OCI-LY1 (cell line): ENCODE data around the gene KIRREL3.

Source experiments
- H2AFZ ChIP-seq: fragments of 200-600 bp; sonication (generic), shearing (Covaris generic); 2 replicates; pipeline ENCODE4 v1.6.0; 2014; ENCODE audit warnings: antibody characterized with exemption, mild to moderate bottlenecking, low read length
- H3F3A ChIP-seq: fragments of 200-600 bp; sonication (generic), shearing (Covaris generic); 2 replicates; pipeline ENCODE4 v1.6.0; 2014; ENCODE audit warnings: mild to moderate bottlenecking, antibody characterized with exemption, low read length, moderate library complexity; ENCODE audit not compliant: insufficient read depth
- H3K27ac ChIP-seq: fragments of 200-600 bp; sonication (generic); 2 replicates; pipeline ENCODE4 v1.5.1; 2014; ENCODE audit warnings: low read length, mixed run types, mild to moderate bottlenecking, low read depth; ENCODE audit not compliant: poor library complexity, severe bottlenecking
- H3K27me3 ChIP-seq: fragments of 200-600 bp; sonication (generic); 2 replicates; pipeline ENCODE4 v1.6.0; 2014; ENCODE audit warnings: antibody characterized with exemption, mild to moderate bottlenecking, low read length, moderate library complexity; ENCODE audit not compliant: insufficient read depth
- H3K36me3 ChIP-seq: fragments of 200-600 bp; sonication (generic); 2 replicates; pipeline ENCODE4 v1.6.1; 2014; ENCODE audit warnings: mild to moderate bottlenecking, antibody characterized with exemption, low read length, moderate library complexity, mixed read lengths; ENCODE audit not compliant: insufficient read depth
- H3K4me1 ChIP-seq: fragments of 200-600 bp; sonication (generic); 2 replicates; pipeline ENCODE4 v1.5.1; 2014; ENCODE audit warnings: mild to moderate bottlenecking, low read length, moderate library complexity; ENCODE audit not compliant: insufficient read depth, severe bottlenecking
- H3K4me2 ChIP-seq: fragments of 200-600 bp; sonication (generic), shearing (Covaris generic); 2 replicates; pipeline ENCODE4 v1.6.1; 2014; ENCODE audit warnings: low read length
- H3K4me3 ChIP-seq: fragments of 200-600 bp; sonication (generic); 2 replicates; pipeline ENCODE4 v1.5.1; 2014; ENCODE audit warnings: low read length, low read depth, mild to moderate bottlenecking, mixed read lengths; ENCODE audit not compliant: poor library complexity, severe bottlenecking
- H3K79me2 ChIP-seq: fragments of 200-600 bp; shearing (Covaris generic); 2 replicates; pipeline ENCODE4 v1.6.1; 2016; ENCODE audit warnings: mixed run types, low read length, mixed read lengths; ENCODE audit not compliant: insufficient read depth
- H3K9ac ChIP-seq: fragments of 200-600 bp; sonication (generic), shearing (Covaris generic); 2 replicates; pipeline ENCODE4 v1.6.1; 2014; ENCODE audit warnings: mild to moderate bottlenecking, low read length, mixed read lengths
- H3K9me2 ChIP-seq: fragments of 200-600 bp; sonication (generic), shearing (Covaris generic); 2 replicates; pipeline ENCODE4 v1.6.1; 2014; ENCODE audit warnings: low read depth, mild to moderate bottlenecking, low read length, mixed read lengths
- H3K9me3 ChIP-seq: fragments of 200-600 bp; shearing (Covaris generic); 2 replicates; pipeline ENCODE4 v1.6.1; 2014; ENCODE audit warnings: low read length, mixed read lengths
- H4K20me1 ChIP-seq: fragments of 200-600 bp; sonication (generic), shearing (Covaris generic); 2 replicates; pipeline ENCODE4 v1.6.0; 2016; ENCODE audit warnings: mild to moderate bottlenecking, low read length; ENCODE audit not compliant: insufficient read depth
- EZH2 ChIP-seq: fragments of 200-600 bp; sonication (generic), shearing (Covaris generic); IDR thresholded peaks from 2 replicates; pipeline ENCODE4 v1.8.0; 2017; ENCODE audit warnings: borderline replicate concordance, mixed run types, mild to moderate bottlenecking, antibody characterized with exemption, low read length, moderate library complexity, mixed read lengths
- TF ChIP-seq, protein P1 (sequence below): fragments of 200-600 bp; sonication (generic), shearing (Covaris generic); IDR thresholded peaks from 2 replicates; pipeline ENCODE4 v1.5.1; 2017; ENCODE audit warnings: mild to moderate bottlenecking, antibody characterized with exemption, low read length, moderate library complexity, mixed read lengths

The KIRREL3 gene

DNA sequence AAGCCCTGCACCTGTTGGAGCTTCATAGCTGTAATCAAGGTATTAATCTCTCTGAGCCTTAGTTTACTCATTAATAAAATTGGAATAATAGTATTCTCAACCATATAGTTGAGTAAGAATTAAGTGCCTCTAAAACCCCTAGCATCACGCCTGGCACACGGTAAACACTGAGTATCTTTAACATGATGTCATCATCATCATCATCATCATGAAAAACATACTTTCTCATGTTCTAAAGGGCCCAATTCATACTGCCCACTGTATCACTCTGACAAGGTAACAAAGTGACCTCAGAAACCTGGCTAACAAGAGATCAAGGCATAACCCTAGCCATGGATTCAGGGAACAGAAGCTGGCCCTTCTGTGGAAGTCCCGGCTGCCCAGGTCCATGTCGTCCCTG, 58.4 kb downstream of the KIRREL3 start:
- Histone ChIP-seq H3K9me3 (no peaks in the 10 kb centered on the region), H2AFZ (no peak overlapping the region), H3K27ac (no peak overlapping the region), H3K36me3 (no peaks in the 10 kb centered on the region), H4K20me1 (no peaks in the 10 kb centered on the region), H3K4me1 (no peaks in the 10 kb centered on the region), H3K4me3 (no peak overlapping the region), H3F3A (no peaks in the 10 kb centered on the region), H3K79me2 (no peaks in the 10 kb centered on the region), H3K9me2 (no peaks in the 10 kb centered on the region), H3K4me2 (no peak overlapping the region), H3K9ac (no peak overlapping the region), H3K27me3 (no peaks in the 10 kb centered on the region)
- no peak for TF ChIP-seq EZH2
- TF ChIP-seq, protein P1, sequence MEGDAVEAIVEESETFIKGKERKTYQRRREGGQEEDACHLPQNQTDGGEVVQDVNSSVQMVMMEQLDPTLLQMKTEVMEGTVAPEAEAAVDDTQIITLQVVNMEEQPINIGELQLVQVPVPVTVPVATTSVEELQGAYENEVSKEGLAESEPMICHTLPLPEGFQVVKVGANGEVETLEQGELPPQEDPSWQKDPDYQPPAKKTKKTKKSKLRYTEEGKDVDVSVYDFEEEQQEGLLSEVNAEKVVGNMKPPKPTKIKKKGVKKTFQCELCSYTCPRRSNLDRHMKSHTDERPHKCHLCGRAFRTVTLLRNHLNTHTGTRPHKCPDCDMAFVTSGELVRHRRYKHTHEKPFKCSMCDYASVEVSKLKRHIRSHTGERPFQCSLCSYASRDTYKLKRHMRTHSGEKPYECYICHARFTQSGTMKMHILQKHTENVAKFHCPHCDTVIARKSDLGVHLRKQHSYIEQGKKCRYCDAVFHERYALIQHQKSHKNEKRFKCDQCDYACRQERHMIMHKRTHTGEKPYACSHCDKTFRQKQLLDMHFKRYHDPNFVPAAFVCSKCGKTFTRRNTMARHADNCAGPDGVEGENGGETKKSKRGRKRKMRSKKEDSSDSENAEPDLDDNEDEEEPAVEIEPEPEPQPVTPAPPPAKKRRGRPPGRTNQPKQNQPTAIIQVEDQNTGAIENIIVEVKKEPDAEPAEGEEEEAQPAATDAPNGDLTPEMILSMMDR, result no peak

DNA sequence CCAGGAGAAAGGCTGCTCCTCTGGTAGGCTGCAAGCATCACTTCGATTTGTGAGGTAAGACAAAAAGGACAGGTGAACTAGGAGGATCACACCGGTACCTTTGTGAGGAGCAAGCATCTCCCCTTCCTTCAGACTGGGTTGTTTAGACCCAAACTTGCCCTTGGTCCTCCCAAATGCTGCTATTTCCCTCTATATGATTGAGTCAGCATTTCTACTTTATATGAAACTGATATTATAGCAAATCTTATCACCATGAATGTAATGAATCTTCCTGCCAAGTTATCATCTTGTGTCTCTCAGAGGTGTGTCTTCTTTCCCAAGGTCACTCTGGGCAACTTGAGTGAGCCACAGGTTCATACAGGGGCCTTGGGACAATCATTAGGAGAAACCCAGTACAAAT, 61.0 kb downstream of the KIRREL3 start:
- no peak overlapping the region for H3K4me3 ChIP-seq
- no peak overlapping the region for H3K4me2 ChIP-seq
- H2AFZ ChIP-seq, result no peak overlapping the region
- H3K9me3 ChIP-seq, result no peaks in the 10 kb centered on the region
- H4K20me1 ChIP-seq, result no peaks in the 10 kb centered on the region
- no peaks in the 10 kb centered on the region for H3K36me3 ChIP-seq
- no peaks in the 10 kb centered on the region for H3K4me1 ChIP-seq
- H3F3A ChIP-seq, result no peaks in the 10 kb centered on the region
- TF ChIP-seq, protein P1, result no peak
- H3K27ac ChIP-seq, result no peak overlapping the region
- H3K79me2 ChIP-seq, result no peaks in the 10 kb centered on the region
- no peaks in the 10 kb centered on the region for H3K9me2 ChIP-seq
- H3K27me3 ChIP-seq, result no peaks in the 10 kb centered on the region
- H3K9ac ChIP-seq, result no peak overlapping the region

DNA sequence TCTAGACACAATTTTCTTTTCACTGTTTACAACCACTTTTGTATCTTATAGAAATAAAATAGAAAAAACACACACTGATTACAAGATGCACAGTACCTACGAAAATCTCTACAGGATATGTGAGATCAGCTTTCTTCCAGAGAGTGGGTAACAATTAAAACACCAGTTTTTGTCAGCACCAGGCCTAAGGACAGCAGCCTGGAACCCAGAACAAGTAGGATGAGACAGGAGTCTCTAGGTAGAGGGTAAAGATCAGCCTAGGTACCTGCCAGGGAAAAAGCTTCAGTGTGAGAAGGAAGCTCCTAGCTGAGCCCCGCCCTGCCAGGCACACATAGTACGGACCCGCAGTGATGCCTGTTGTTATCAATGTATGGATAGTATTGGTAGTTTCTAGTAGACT, 61.9 kb downstream of the KIRREL3 start:
- TF ChIP-seq, protein P1, result no peak
- TF ChIP-seq EZH2, result no peak
- no peak overlapping the region for H2AFZ ChIP-seq
- no peaks in the 10 kb centered on the region for H3K9me3 ChIP-seq
- H3K79me2 ChIP-seq, result no peaks in the 10 kb centered on the region
- no peak overlapping the region for H3K9ac ChIP-seq
- H3K27me3 ChIP-seq, result no peaks in the 10 kb centered on the region
- no peaks in the 10 kb centered on the region for H3K9me2 ChIP-seq
- no peaks in the 10 kb centered on the region; the same call in 1 of the 2 replicates for H3K36me3 ChIP-seq
- no peak overlapping the region for H3K4me3 ChIP-seq
- H3K4me1 ChIP-seq, result no peaks in the 10 kb centered on the region
- no peak overlapping the region for H3K4me2 ChIP-seq
- H3K27ac ChIP-seq, result no peak overlapping the region
- no peaks in the 10 kb centered on the region for H4K20me1 ChIP-seq
- H3F3A ChIP-seq, result no peaks in the 10 kb centered on the region
